GM18499 (cell line): ENCODE measurements around the gene MAGEA9.
"Not testable (repeated sequence)": the region's sequence is repeated elsewhere in the genome, so short reads cannot be mapped to it uniquely, and the experiment has no call there.

Experiments
- ATAC-seq: cut with Tn5 transposase; IDR thresholded peaks from one replicate; pipeline ENCODE4 v1.9.1; 2021; ENCODE audit warnings: moderate number of reproducible peaks; ENCODE audit not compliant: insufficient read depth, unreplicated experiment

The MAGEA9 gene

DNA sequence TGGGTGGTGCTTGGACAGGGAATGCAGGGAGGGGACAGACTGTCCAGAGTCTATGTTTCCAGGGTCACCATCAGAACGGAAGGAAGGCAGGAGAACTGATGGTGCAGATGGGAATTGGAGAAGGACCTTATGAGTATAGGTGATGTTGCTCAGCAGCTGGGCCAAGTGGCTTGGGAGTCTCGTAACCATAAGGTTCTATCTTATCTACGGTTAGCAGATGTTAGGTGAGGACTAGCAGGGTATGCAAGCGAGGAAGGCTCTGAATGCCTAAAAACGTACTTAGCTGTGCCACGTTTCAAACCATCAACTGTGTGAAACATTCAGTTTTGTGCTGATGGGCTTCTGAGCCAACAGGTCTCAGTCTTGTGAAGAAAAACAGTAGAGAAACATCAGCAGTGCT, 22.4 kb downstream of the MAGEA9 start:
- ATAC-seq: no peak

DNA sequence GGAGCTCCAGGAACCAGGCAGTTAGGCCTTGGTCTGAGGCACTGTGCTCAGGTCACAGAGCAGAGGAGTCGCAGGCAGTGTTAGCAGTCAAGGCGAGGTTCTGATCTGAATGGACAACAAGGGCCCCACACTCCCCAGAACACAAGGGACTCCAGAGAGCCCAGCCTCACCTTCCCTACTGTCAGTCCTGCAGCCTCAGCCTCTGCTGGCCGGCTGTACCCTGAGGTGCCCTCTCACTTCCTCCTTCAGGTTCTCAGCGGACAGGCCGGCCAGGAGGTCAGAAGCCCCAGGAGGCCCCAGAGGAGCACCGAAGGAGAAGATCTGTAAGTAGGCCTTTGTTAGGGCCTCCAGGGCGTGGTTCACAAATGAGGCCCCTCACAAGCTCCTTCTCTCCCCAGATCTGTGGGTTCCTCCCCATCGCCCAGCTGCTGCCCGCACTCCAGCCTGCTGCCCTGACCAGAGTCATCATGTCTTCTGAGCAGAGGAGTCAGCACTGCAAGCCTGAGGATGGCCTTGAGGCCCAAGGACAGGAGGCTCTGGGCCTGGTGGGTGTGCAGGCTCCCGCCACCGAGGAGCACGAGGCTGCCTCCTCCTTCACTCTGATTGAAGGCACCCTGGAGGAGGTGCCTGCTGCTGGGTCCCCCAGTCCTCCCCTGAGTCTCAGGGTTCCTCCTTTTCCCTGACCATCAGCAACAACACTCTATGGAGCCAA, 26.2 kb downstream of the MAGEA9 start:
- ATAC-seq: no peak

DNA sequence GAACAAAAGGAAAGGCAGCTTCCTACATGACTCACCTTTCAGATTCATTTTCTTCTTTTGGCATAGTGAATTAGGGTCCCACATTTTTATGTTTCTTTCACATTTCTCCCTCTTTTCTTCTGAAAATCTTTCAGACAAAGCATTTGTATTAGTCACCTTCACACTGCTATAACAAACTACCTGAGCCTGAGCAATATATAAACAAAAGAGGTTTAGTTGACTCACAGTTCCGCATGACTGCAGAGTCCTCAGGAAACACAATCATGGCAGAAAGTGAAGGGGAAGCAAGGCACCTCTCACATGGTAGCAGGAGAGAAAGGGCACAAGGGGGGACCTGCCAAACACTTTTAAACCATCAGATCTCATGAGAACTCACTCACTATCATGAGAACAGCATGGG, 36.9 kb downstream of the MAGEA9 start:
- ATAC-seq: no peak

DNA sequence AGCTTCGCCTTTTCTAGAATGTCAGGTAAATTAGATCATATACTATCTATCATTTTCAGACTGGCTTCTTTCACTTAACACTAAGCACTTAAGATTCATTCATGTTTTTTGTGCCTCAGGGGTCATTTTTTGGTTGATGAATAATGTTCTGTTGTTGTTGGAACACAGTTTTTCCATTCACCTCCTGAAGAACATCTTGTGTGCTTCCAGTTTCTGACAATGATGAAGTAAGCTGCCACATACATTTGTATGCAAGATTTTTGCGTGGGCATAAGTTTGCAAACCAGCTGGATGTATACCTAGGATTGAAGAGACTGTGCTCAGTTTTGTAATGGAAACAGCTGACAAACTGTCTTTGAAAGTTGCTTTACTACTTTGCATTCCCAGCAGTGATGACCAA, 37.6 kb downstream of the MAGEA9 start:
- no peak for ATAC-seq

DNA sequence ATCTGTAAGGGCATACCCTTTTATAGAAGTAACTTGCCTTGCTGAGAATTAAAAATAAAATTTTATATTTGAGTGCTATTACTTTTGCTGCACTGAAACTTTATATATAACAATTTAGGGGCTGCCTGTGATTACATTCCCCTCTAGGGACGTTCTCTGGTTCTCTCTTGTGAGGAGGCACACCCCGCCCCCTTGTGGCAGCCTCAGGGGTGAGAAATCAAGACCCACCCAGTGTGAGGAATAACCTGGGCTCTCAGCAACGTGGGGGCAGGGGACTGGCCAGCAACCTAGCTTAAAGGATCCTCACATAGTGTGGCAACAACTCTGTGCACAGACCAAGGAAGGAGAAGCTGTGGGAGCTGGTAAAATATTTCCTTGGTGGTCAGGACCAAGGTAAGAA, 43.7 kb downstream of the MAGEA9 start:
- ATAC-seq: no peak

DNA sequence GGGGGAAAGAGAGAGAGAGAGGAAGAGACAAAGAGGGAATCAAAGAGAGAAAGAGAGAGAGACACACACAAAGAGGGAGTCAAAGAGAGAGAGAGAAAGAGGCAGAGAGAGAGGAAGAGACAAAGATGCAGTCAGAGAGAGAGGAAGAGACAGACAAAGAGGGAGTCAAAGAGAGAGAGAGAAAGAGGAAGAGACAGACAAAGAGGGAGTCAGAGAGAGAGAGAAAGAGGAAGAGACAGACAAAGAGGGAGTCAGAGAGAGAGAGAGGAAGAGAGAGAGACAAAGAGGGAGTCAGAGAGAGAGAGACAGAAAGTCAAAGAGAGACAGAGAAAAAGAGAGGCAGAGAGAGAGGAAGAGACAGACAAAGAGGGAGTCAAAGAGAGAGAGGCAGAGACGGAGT, 45.5 kb downstream of the MAGEA9 start:
- no peak for ATAC-seq

DNA sequence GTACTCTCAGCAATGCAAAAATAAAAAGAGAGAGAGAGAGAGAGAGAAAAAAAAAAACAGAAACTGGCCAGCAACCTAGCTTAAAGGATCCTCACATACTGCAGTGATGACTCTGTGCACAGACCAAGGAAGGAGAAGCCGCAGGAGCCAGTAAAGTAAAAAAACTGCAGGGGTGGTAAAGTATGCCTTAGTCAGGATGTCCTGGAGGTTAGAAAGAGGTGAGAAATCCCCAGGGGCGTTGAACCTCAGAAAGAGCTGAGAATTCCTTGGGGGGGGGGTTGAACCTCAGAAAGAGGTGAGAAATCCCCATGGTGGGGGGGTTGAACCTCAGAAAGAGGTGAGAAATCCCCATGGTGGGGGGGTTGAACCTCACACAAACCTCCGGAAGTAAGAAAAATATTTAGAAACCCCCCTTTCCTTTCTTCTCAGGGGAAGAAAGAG, 48.0 kb downstream of the MAGEA9 start:
- no peak for ATAC-seq

DNA sequence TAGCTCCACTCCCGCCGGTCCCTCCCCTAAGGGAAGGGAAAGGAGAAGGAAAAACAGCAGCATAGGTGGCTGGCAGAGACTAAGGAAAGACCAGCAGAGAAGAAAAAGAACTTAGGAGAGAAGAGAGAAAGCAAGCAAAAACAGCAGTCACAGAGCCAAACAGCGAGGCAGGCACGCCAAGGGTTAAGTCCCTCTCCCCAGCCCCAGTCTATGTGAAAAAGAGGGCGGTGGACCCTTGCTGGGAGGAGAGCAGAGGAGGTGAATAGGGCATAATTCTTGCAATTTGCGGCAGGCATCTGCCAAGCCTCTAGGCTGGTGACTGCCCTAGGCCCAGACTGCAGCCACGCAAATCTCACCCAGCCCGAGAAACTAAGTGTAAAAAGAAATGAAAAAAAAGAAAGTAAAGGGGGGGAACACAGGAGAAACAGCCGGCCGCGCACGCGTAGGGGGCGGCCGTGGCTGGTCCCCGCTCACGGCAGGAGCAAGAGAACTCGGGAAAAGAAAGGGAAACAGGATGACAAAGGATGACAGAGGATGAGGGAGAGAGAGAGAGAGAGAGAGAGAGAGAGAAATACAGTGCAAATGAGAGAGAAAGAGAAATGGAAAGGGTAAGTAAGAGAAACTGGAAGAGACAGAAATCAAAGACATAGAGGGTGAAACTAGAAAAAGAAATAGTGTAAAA, 48.6 kb downstream of the MAGEA9 start:
- ATAC-seq: no peak

DNA sequence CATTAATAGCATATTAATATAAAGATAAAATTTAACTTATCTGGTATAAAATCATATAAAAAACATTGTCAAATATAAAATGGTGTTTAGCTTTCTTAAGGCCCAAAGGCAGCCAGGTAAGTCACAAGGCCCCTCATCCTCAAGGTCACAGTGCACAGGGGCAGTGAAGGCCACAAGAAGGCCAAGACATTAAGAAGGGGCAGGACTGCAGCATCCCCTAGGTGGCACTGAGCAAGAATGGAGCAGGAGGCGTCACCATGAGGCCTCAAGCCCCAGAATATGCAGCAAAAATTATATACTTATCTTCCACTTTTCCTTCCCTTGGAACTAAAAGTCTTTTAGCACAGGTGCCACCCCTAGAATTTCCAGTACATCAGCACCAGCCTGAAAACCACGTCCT, 49.7 kb downstream of the MAGEA9 start:
- ATAC-seq: no peak

DNA sequence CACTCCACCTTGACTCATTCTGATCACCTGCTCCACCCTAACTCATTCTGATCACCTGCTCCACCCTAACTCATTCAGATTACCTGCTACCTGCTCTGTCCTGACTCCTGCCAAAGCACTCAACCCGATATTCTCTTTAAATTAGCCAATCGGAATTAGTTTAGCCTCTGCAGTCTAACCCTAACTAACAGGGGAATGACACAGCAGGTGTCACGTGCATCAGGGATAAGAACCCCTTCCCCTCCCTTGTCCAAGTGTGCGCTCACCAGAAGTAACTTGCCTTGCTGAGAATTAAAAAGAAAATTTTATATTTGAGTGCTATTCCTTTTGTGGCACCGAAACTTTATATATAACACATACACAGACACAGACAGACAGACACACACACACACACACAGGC, 55.0 kb downstream of the MAGEA9 start:
- not testable (repeated sequence) for ATAC-seq

DNA sequence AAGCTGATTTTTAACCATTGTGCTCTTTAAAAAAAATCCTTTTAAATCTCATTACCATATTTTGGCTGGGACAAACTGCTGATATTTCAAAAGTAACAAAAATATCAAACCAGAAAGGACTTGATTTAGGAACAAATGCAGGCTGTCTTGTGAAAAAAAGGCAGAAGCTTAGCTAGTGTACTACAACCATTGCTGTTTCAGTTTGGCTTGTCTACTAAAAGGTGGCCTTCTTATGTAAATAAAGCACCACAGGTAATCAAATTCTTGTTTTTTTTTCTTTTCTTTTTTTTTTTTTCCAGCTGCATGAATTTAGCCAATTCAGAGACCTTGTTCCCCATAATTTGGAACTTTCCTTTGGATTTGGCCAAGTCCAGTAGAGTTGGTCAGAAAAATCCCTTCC, 55.4 kb downstream of the MAGEA9 start:
- no peak for ATAC-seq
